ENCODE data around the gene IRF8.

DNA sequence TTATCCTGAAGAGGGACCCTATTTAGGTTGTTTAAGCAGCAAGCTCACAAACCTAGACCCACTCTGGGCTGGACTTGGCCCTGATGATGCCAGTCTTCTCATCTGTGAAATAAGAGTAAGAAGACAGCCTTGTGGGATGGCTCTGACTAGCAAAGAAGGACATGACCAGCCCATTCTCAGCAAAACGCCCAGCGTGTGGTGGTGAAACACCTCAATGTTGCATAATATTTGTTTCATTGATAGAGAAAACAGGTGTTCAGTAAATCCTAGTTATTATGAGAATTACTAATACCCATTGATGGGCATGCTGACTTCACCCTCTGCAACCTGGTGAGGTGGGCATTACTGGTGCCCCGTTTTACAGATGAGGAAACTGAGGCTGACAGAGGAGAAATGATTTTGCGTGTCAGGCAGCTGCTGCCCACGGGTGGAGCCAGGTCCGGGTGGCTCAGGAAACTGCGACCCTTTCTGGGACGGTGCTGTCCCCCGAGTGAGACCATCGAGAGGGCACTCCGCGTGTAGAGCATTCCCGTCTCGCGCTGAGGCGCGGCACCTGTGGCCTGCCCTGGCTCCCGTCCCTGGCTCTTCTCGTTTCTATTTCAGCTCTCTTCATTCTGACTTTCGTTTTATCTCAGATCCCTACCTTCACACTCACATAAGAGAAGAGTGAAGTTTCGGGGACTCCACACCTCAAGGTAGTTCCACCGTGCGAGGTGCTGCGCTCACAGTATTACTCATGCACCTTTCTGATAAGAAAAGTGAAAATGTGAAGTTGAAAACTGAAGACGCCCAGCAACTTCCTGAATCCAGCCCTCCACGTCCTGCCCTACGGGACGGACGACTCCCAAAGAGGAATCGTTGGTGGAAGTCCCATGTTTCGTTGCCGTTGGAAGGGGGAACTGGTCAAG, 48.5 kb downstream of the IRF8 start:
- TF ChIP-seq, protein P1, sequence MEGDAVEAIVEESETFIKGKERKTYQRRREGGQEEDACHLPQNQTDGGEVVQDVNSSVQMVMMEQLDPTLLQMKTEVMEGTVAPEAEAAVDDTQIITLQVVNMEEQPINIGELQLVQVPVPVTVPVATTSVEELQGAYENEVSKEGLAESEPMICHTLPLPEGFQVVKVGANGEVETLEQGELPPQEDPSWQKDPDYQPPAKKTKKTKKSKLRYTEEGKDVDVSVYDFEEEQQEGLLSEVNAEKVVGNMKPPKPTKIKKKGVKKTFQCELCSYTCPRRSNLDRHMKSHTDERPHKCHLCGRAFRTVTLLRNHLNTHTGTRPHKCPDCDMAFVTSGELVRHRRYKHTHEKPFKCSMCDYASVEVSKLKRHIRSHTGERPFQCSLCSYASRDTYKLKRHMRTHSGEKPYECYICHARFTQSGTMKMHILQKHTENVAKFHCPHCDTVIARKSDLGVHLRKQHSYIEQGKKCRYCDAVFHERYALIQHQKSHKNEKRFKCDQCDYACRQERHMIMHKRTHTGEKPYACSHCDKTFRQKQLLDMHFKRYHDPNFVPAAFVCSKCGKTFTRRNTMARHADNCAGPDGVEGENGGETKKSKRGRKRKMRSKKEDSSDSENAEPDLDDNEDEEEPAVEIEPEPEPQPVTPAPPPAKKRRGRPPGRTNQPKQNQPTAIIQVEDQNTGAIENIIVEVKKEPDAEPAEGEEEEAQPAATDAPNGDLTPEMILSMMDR (IDR thresholded peaks at IDR 0.05; ENCODE audit: low read depth, low read length) = no peak
- TF ChIP-seq, protein P2, sequence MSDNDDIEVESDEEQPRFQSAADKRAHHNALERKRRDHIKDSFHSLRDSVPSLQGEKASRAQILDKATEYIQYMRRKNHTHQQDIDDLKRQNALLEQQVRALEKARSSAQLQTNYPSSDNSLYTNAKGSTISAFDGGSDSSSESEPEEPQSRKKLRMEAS (IDR thresholded peaks at IDR 0.05; ENCODE audit: low read depth, low read length) = no peak
- TF ChIP-seq POLR2A (IDR thresholded peaks at IDR 0.05; ENCODE audit: extremely low read depth, insufficient read length) = no peak
